GM18507 (cell line): ENCODE measurements around the gene MAP3K20.
A peak's percentile ranks its signal among the peaks of the same experiment; 100 is the strongest.

Source experiments
- DNase-seq: peaks from one replicate; pipeline ENCODE4 v3.0.0; 2011; ENCODE audit warnings: low read depth; ENCODE audit not compliant: insufficient read length; ENCODE audit errors: extremely low spot score
- FAIRE-seq: peaks from 2 replicates; lab custom pipeline; 2011; peaks lifted over from hg19 to GRCh38; lab: Jason Lieb, UNC

MAP3K20 gene

GRCh38 chr2:173048897-173049661, 26.6 kb upstream of the MAP3K20 start:
- FAIRE-seq: peak; percentile 18
- no peak for DNase-seq

GRCh38 chr2:173049831-173050230, 25.8 kb upstream of the MAP3K20 start:
- no peak for FAIRE-seq

GRCh38 chr2:173050684-173051083, 25.0 kb upstream of the MAP3K20 start:
- FAIRE-seq (no peak), DNase-seq (no peak)

More at GRCh38 chr2:173049831-173050230, 25.8 kb upstream of the MAP3K20 start:
- DNase-seq: no peak

GRCh38 chr2:173051463-173052215, 24.0 kb upstream of the MAP3K20 start:
- FAIRE-seq (peak; percentile 18), DNase-seq (no peak)

- DNase-seq (no peak), FAIRE-seq (no peak)
Measured at GRCh38 chr2:173053043-173053699, 22.5 kb upstream of the MAP3K20 start.

- DNase-seq: no peak
- FAIRE-seq: no peak
Measured at GRCh38 chr2:173054466-173054865, 21.2 kb upstream of the MAP3K20 start.

- no peak for FAIRE-seq
Measured at GRCh38 chr2:173056705-173057364, 18.8 kb upstream of the MAP3K20 start.

GRCh38 chr2:173058097-173058496, 17.5 kb upstream of the MAP3K20 start:
- FAIRE-seq: no peak
- DNase-seq: no peak

More at GRCh38 chr2:173056705-173057364, 18.8 kb upstream of the MAP3K20 start:
- DNase-seq: no peak

GRCh38 chr2:173058673-173059072, 17.0 kb upstream of the MAP3K20 start:
- no peak for DNase-seq
- no peak for FAIRE-seq

- DNase-seq (no peak), FAIRE-seq (no peak)
Measured at GRCh38 chr2:173059292-173059691, 16.4 kb upstream of the MAP3K20 start.

- DNase-seq (no peak), FAIRE-seq (no peak)
Measured at GRCh38 chr2:173059971-173060461, 15.6 kb upstream of the MAP3K20 start.

GRCh38 chr2:173062801-173063200, 12.8 kb upstream of the MAP3K20 start:
- no peak for DNase-seq
- FAIRE-seq: no peak

GRCh38 chr2:173064151-173064805, 11.4 kb upstream of the MAP3K20 start:
- DNase-seq (no peak), FAIRE-seq (no peak)

- FAIRE-seq (no peak), DNase-seq (no peak)
Measured at GRCh38 chr2:173066887-173067676, 8.6 kb upstream of the MAP3K20 start.

- FAIRE-seq (no peak), DNase-seq (no peak)
Measured at GRCh38 chr2:173075056-173075780, 428 bp upstream of the MAP3K20 start.

GRCh38 chr2:173076581-173077345, 1.1 kb downstream of the MAP3K20 start:
- DNase-seq (peak; percentile 1), FAIRE-seq (peak; percentile 63)
